ENCODE data around the gene MAPK8IP3.

MAPK8IP3 gene

DNA sequence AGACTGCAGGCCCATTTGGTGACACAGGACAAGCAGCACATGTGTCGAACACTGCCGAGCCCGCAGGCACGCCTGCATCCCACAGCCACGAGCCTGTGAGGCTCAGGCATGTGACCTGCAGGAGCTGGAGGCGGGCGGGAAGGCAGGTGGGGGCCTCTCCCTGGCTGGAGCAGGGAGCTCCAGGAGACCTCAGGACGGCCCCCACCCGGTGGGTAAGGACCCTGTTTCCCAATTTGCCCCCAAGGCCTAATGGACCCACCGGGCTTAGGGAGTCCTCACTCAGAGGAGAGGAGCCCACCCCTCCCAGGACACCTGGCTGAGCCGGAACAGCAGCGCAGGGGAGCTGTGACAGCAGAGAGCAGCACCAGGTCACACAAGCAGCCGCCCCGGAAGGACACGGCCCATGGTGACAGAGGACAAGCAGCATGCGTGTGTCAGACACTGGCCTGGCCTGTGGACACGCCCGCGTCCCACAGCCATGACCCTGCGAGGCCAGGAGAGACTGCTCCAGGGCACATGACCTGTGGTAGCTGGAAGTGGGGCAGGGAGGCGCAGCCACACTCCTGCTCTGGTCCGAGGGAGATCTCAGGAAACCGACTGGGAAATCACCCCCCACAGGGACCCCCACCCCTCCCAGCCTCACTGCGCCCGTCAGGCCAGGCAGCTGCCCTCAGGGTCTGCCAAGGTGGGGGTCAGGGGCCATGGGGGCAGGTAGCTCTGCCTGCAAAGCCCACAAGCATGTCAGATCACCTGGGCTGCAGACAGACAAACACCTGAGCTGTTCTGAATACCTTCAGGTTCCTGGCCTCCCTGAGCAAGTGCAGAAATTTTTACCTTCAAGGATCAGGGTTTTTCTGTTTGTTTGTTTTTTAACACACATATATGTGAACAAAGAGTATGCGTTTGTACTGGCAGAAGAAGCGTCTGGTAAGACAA lies 74.0 kb downstream of the MAPK8IP3 start:
- no peaks in the 10 kb centered on the region for H4K20me1 ChIP-seq (ENCODE audit: insufficient read depth, low read length)
- H3K9ac ChIP-seq (ENCODE audit: low read length) = no peak overlapping the region
- no peak overlapping the region for H3K27ac ChIP-seq (ENCODE audit: low read length)
- no peaks in the 10 kb centered on the region for H3K9me3 ChIP-seq (ENCODE audit: insufficient read depth, low read length)
- H3K36me3 ChIP-seq (replicated peaks; ENCODE audit: low read depth, low read length) = no peaks in the 10 kb centered on the region
- H2AFZ ChIP-seq (ENCODE audit: low read depth, low read length) = no peak overlapping the region
- no peak overlapping the region for H3K4me3 ChIP-seq (ENCODE audit: low read length)
- H3K27me3 ChIP-seq (ENCODE audit: low read depth, low read length) = no peaks in the 10 kb centered on the region
- no peak overlapping the region for H3K4me2 ChIP-seq (ENCODE audit: low read length)
- H3K4me1 ChIP-seq (ENCODE audit: low read length) = peaks cover 11% of the 10 kb centered on the region
- TF ChIP-seq CTCF (IDR thresholded peaks at IDR 0.05; ENCODE audit: low read depth, low read length) (no peak), EZH2phosphoT487 (IDR thresholded peaks at IDR 0.05; ENCODE audit: low read depth) (no peak)
- H3K79me2 ChIP-seq (ENCODE audit: low read length) = peaks cover 32% of the 10 kb centered on the region

GRCh38 chr16:1780677-1781072 lies 74.7 kb downstream of the MAPK8IP3 start:
- Histone ChIP-seq H3K36me3 (replicated peaks; ENCODE audit: low read depth, low read length) (no peaks in the 10 kb centered on the region), H3K4me3 (ENCODE audit: low read length) (no peak overlapping the region), H3K27ac (ENCODE audit: low read length) (no peak overlapping the region), H4K20me1 (ENCODE audit: insufficient read depth, low read length) (no peaks in the 10 kb centered on the region), H2AFZ (ENCODE audit: low read depth, low read length) (no peak overlapping the region), H3K9ac (ENCODE audit: low read length) (no peak overlapping the region), H3K4me1 (ENCODE audit: low read length) (peaks cover 11% of the 10 kb centered on the region), H3K27me3 (ENCODE audit: low read depth, low read length) (no peaks in the 10 kb centered on the region), H3K9me3 (ENCODE audit: insufficient read depth, low read length) (no peaks in the 10 kb centered on the region), H3K79me2 (ENCODE audit: low read length) (peaks cover 33% of the 10 kb centered on the region), H3K4me2 (ENCODE audit: low read length) (no peak overlapping the region)
- TF ChIP-seq CTCF (IDR thresholded peaks at IDR 0.05; ENCODE audit: low read depth, low read length) (no peak), EZH2phosphoT487 (IDR thresholded peaks at IDR 0.05; ENCODE audit: low read depth) (no peak)

DNA sequence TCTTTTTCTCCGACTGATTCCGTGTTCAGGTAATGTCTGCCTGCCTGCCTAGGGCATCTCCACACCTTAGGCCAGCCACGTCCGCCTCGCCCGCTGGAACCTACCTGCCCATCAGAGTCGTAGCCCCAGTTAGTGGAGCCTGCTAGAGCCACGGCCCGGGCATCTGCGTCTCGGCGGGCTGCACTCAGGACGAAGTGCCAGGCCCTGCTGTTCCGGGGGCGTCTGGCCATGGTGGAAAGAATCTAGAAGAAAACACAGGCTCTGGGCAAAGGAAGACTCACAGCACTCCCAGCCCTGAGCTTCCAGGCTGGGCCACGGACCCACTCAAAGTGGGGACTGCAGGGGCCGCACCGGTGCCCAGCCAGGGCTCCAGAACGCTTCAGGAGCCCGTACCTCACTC lies 75.3 kb downstream of the MAPK8IP3 start:
- Histone ChIP-seq H3K27me3 (ENCODE audit: low read depth, low read length) (no peaks in the 10 kb centered on the region), H3K79me2 (ENCODE audit: low read length) (peaks cover 39% of the 10 kb centered on the region), H3K9ac (ENCODE audit: low read length) (peak overlapping the region; percentile 79; the same call in 1 of the 2 replicates), H3K36me3 (replicated peaks; ENCODE audit: low read depth, low read length) (no peaks in the 10 kb centered on the region), H3K9me3 (ENCODE audit: insufficient read depth, low read length) (no peaks in the 10 kb centered on the region), H3K4me1 (ENCODE audit: low read length) (peaks cover 11% of the 10 kb centered on the region), H2AFZ (ENCODE audit: low read depth, low read length) (no peak overlapping the region), H3K4me3 (ENCODE audit: low read length) (peak overlapping the region; percentile 93), H3K4me2 (ENCODE audit: low read length) (peak overlapping the region; percentile 97), H3K27ac (ENCODE audit: low read length) (no peak overlapping the region), H4K20me1 (ENCODE audit: insufficient read depth, low read length) (no peaks in the 10 kb centered on the region)
- TF ChIP-seq CTCF (IDR thresholded peaks at IDR 0.05; ENCODE audit: low read depth, low read length) (no peak), EZH2phosphoT487 (IDR thresholded peaks at IDR 0.05; ENCODE audit: low read depth) (no peak)

GRCh38 chr16:1781758-1782407 lies 75.9 kb downstream of the MAPK8IP3 start:
- no peaks in the 10 kb centered on the region for H3K27me3 ChIP-seq (ENCODE audit: low read depth, low read length)
- H3K4me1 ChIP-seq (ENCODE audit: low read length) = peaks cover 11% of the 10 kb centered on the region
- peaks cover 45% of the 10 kb centered on the region for H3K79me2 ChIP-seq (ENCODE audit: low read length)
- peak overlapping the region; percentile 97 for H3K4me2 ChIP-seq (ENCODE audit: low read length)
- peak overlapping the region; percentile 79 for H3K9ac ChIP-seq (ENCODE audit: low read length)
- no peak overlapping the region for H3K27ac ChIP-seq (ENCODE audit: low read length)
- H3K9me3 ChIP-seq (ENCODE audit: insufficient read depth, low read length) = no peaks in the 10 kb centered on the region
- no peak overlapping the region for H2AFZ ChIP-seq (ENCODE audit: low read depth, low read length)
- TF ChIP-seq CTCF (IDR thresholded peaks at IDR 0.05; ENCODE audit: low read depth, low read length) = no peak
- no peak for TF ChIP-seq EZH2phosphoT487 (IDR thresholded peaks at IDR 0.05; ENCODE audit: low read depth)
- H3K36me3 ChIP-seq (replicated peaks; ENCODE audit: low read depth, low read length) = no peaks in the 10 kb centered on the region
- H3K4me3 ChIP-seq (ENCODE audit: low read length) = peak overlapping the region; percentile 93
- no peaks in the 10 kb centered on the region for H4K20me1 ChIP-seq (ENCODE audit: insufficient read depth, low read length)
